Smooth muscle cell (in vitro differentiated cells): ENCODE results near the gene GPRASP3. TPM values are rescaled to one million over a fixed set of nuclear protein-coding genes. Genes with fewer than 3 reads are reported as not detected.

Experiments used
- DNase-seq: peaks from one replicate; lab custom pipeline; 2025; ENCODE audit not compliant: unreplicated experiment; lab: John Stamatoyannopoulos, UW
- H2AFZ ChIP-seq: fragments of 200-600 bp; sonication (generic); 2 replicates; pipeline ENCODE4 v1.6.0; 2016; ENCODE audit warnings: antibody characterized with exemption, low read depth, mild to moderate bottlenecking
- H3F3A ChIP-seq: fragments of 200-600 bp; sonication (generic); 2 replicates; pipeline ENCODE4 v1.6.0; 2017; ENCODE audit warnings: antibody characterized with exemption, low read depth
- H3K27ac ChIP-seq: fragments of 200-600 bp; sonication (generic); 2 replicates; pipeline ENCODE4 v1.5.1; 2016; ENCODE audit warnings: low read depth, mild to moderate bottlenecking
- H3K27me3 ChIP-seq: fragments of 200-600 bp; sonication (generic); 2 replicates; pipeline ENCODE4 v1.6.1; 2016; ENCODE audit warnings: low read depth, mild to moderate bottlenecking
- H3K36me3 ChIP-seq: fragments of 200-600 bp; sonication (generic); 2 replicates; pipeline ENCODE4 v1.5.1; 2016; ENCODE audit warnings: low read depth
- H3K4me1 ChIP-seq: fragments of 200-600 bp; sonication (generic); 2 replicates; pipeline ENCODE4 v1.5.1; 2016; ENCODE audit warnings: low read depth
- H3K4me2 ChIP-seq: fragments of 200-600 bp; sonication (generic); 2 replicates; pipeline ENCODE4 v1.6.0; 2016; ENCODE audit warnings: mild to moderate bottlenecking
- H3K4me3 ChIP-seq: fragments of 200-600 bp; sonication (generic); 2 replicates; pipeline ENCODE4 v1.5.1; 2016; ENCODE audit warnings: mild to moderate bottlenecking
- H3K79me2 ChIP-seq: fragments of 200-600 bp; sonication (generic); 2 replicates; pipeline ENCODE4 v1.6.0; 2016; ENCODE audit warnings: low read depth, mild to moderate bottlenecking
- H3K9ac ChIP-seq: fragments of 200-600 bp; sonication (generic); 2 replicates; pipeline ENCODE4 v1.6.0; 2016; ENCODE audit warnings: low read depth
- H3K9me3 ChIP-seq: fragments of 200-600 bp; sonication (generic); replicated peaks from 2 replicates; pipeline ENCODE4 v1.5.1; 2016; ENCODE audit warnings: low read depth
- H4K20me1 ChIP-seq: fragments of 200-600 bp; sonication (generic); 2 replicates; pipeline ENCODE4 v1.6.0; 2016; ENCODE audit warnings: low read depth
- CTCF ChIP-seq: fragments of 200-600 bp; sonication (generic); IDR thresholded peaks from 2 replicates; pipeline ENCODE4 v1.5.1; 2017; ENCODE audit warnings: borderline replicate concordance, mild to moderate bottlenecking, antibody characterized with exemption; ENCODE audit not compliant: insufficient read depth, poor library complexity, severe bottlenecking
- WGBS: methylation state at CpG from one replicate; pipeline ENCODE4 v1.1.7; 2016; ENCODE audit warnings: low lambda C conversion rate; 5-methylcytosine and 5-hydroxymethylcytosine counted together
- polyA plus RNA-seq: library from polyadenylated mRNA; unstranded; fragments of >200 nt; fragmentation: Nextera tagmentation; extraction: Ambion mirVana; gene quantifications from 2 replicates; pipeline ENCODE4 v1.2.1, GENCODE V29; 2016
- small RNA-seq: library from RNA; depleted of rRNA; stranded (forward); fragments of <200 nt; gene quantifications from one replicate; pipeline ENCODE3, GENCODE V24; 2014
- total RNA-seq: library from RNA; depleted of rRNA; stranded (reverse); fragments of >200 nt; gene quantifications from 2 replicates; pipeline ENCODE4 v1.2.3, GENCODE V29; 2014

The GPRASP3 gene
- total and polyA plus RNA-seq, 2 experiments from 2014 or later = 2.0 to 3.2 TPM

GRCh38 chrX:102767287-102767686 lies 46.7 kb downstream of the GPRASP3 start:
- Histone ChIP-seq H4K20me1 (no peaks in the 10 kb centered on the region), H3K27me3 (no peaks in the 10 kb centered on the region), H3K27ac (no peak overlapping the region), H3F3A (no peaks in the 10 kb centered on the region), H3K4me3 (no peak overlapping the region), H3K9me3 (no peaks in the 10 kb centered on the region), H2AFZ (no peak overlapping the region), H3K9ac (no peak overlapping the region), H3K79me2 (peaks cover 11% of the 10 kb centered on the region), H3K36me3 (no peaks in the 10 kb centered on the region), H3K4me2 (no peak overlapping the region), H3K4me1 (no peaks in the 10 kb centered on the region)
- no peak for TF ChIP-seq CTCF
- DNase-seq = no peak
- WGBS = 64% methylated on average over 1 of the region's 1 CpG

GRCh38 chrX:102768987-102769761 lies 48.6 kb downstream of the GPRASP3 start:
- H3K27me3 ChIP-seq = no peaks in the 10 kb centered on the region
- TF ChIP-seq CTCF = no peak
- no peaks in the 10 kb centered on the region for H3K9me3 ChIP-seq
- peak overlapping the region; percentile 94 for H2AFZ ChIP-seq
- peak overlapping the region; percentile 90 for H3K9ac ChIP-seq
- H4K20me1 ChIP-seq = no peaks in the 10 kb centered on the region
- peak overlapping the region; percentile 85 for H3K27ac ChIP-seq
- H3K79me2 ChIP-seq = peaks cover 11% of the 10 kb centered on the region
- H3K4me2 ChIP-seq = peak overlapping the region; percentile 86
- H3K4me1 ChIP-seq = no peaks in the 10 kb centered on the region
- H3K36me3 ChIP-seq = no peaks in the 10 kb centered on the region
- no peaks in the 10 kb centered on the region for H3F3A ChIP-seq
- peak; percentile 15 for DNase-seq
- peak overlapping the region; percentile 54 for H3K4me3 ChIP-seq
- WGBS = 53% methylated on average over 22 of the region's 22 CpGs

Small RNAs within 50 kb of the gene (small RNA-seq; reads per million reads assigned to genes)
- not detected for gene RNU6-589P

Other genes starting within 250 kb of the GPRASP3 start
- not detected in 2 replicates for gene TCP11X2, start 248.9 kb upstream of the GPRASP3 start, total RNA-seq
- not detected in 2 replicates for gene TCP11X2, start 248.9 kb upstream of the GPRASP3 start, polyA plus RNA-seq
- gene TMSB15A, start 204.0 kb upstream of the GPRASP3 start, total RNA-seq = 12.8 and 21.6 TPM in 2 replicates
- 15.8 and 26.7 TPM in 2 replicates for gene TMSB15A, start 204.0 kb upstream of the GPRASP3 start, polyA plus RNA-seq
- gene ARMCX5, start 121.2 kb upstream of the GPRASP3 start, total RNA-seq = 12.9 and 18.9 TPM in 2 replicates
- 5.7 and 7.2 TPM in 2 replicates for gene ARMCX5, start 121.2 kb upstream of the GPRASP3 start, polyA plus RNA-seq
- gene GPRASP1, start 69.3 kb upstream of the GPRASP3 start, total RNA-seq = 2.5 and 2.6 TPM in 2 replicates
- gene GPRASP1, start 69.3 kb upstream of the GPRASP3 start, polyA plus RNA-seq = 1.8 and 1.9 TPM in 2 replicates
- gene GPRASP2, start 8.3 kb upstream of the GPRASP3 start, total RNA-seq = 16.5 and 17.7 TPM in 2 replicates
- 3.2 and 6.6 TPM in 2 replicates for gene GPRASP2, start 8.3 kb upstream of the GPRASP3 start, polyA plus RNA-seq
- 0.27 TPM in 1 of 2 replicates, not detected in the other for gene RAB40AL, start 216.5 kb downstream of the GPRASP3 start, total RNA-seq
- gene RAB40AL, start 216.5 kb downstream of the GPRASP3 start, polyA plus RNA-seq = 0.27 TPM in 1 of 2 replicates, not detected in the other